Stomach (tissue), 4 donors: ENCODE results near the gene ZNF202.

ENCODE experiments used
- EP300 ChIP-seq: sonication (generic); formaldehyde crosslinking; IDR thresholded peaks from one replicate; pipeline ENCODE4 v1.6.1; 2017; ENCODE audit warnings: antibody characterized with exemption
- POLR2A ChIP-seq, 4 donors: fragments of 450-650 bp; IDR thresholded peaks; one replicate each; pipeline ENCODE4 v1.6.1; 2016; ENCODE audit warnings: antibody characterized with exemption in 4 of 4, control low read depth in 2 of 4, mild to moderate bottlenecking in 1 of 4, moderate library complexity in 1 of 4
- POLR2AphosphoS5 ChIP-seq, 3 donors: sonication (generic); formaldehyde crosslinking; IDR thresholded peaks; one replicate each; pipeline ENCODE4 v1.6.1; 2016; ENCODE audit warnings: antibody characterized with exemption in 3 of 3
- TF ChIP-seq, protein P1 (sequence below), 7 experiments: fragments of 450-650 bp in 4 of 7; fragments of 200-600 bp in 3 of 7; sonication (generic) in 3 of 7; IDR thresholded peaks; one replicate each; pipeline ENCODE4 v1.5.1; 2016 to 2019; ENCODE audit warnings: antibody characterized with exemption in 7 of 7, control low read depth in 2 of 7, mild to moderate bottlenecking in 1 of 7

GRCh38 chr11:123773959-123774358 is 32.5 kb upstream of the ZNF202 start:
- TF ChIP-seq, protein P1, sequence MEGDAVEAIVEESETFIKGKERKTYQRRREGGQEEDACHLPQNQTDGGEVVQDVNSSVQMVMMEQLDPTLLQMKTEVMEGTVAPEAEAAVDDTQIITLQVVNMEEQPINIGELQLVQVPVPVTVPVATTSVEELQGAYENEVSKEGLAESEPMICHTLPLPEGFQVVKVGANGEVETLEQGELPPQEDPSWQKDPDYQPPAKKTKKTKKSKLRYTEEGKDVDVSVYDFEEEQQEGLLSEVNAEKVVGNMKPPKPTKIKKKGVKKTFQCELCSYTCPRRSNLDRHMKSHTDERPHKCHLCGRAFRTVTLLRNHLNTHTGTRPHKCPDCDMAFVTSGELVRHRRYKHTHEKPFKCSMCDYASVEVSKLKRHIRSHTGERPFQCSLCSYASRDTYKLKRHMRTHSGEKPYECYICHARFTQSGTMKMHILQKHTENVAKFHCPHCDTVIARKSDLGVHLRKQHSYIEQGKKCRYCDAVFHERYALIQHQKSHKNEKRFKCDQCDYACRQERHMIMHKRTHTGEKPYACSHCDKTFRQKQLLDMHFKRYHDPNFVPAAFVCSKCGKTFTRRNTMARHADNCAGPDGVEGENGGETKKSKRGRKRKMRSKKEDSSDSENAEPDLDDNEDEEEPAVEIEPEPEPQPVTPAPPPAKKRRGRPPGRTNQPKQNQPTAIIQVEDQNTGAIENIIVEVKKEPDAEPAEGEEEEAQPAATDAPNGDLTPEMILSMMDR (IDR thresholded peaks at IDR 0.05), result no peak
- TF ChIP-seq POLR2A (IDR thresholded peaks at IDR 0.05), result no peak
- no peak for TF ChIP-seq EP300
- TF ChIP-seq POLR2AphosphoS5 (IDR thresholded peaks at IDR 0.05), result no peak
